ENCODE data around the gene SLC39A8.

The SLC39A8 gene

DNA sequence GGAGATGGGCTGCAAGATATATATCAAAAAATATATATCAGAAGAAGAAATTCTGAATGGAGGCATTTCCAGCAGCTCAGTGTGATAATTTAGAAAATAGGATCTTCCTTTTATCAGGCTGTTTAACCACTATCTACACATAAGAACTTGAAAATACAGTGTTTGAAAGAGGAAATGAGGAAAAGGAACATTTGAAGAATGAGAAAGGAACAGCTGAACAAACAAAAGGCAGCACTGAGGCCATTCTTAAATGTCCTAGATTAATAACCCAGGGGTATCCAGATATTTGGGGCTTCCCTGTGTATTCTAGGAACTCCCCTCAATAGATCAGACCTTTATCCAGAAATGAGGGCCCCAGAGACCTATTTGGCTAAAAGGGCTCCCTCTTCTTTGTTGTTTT is 4.1 kb downstream of the SLC39A8 start:
- Histone ChIP-seq H3K9me3 (ENCODE audit: control insufficient read depth, insufficient read depth, low read depth, low read length) (no peaks in the 10 kb centered on the region), H3K9ac (ENCODE audit: low read length) (no peak overlapping the region), H3K4me1 (ENCODE audit: control insufficient read depth, insufficient read depth, low read length) (peaks cover 50% of the 10 kb centered on the region), H3K27me3 (ENCODE audit: control insufficient read depth, insufficient read depth, low read length) (peaks cover 14% of the 10 kb centered on the region; the same call in 1 of the 2 replicates), H3K36me3 (ENCODE audit: control insufficient read depth, insufficient read depth, low read length) (no peaks in the 10 kb centered on the region), H3K27ac (ENCODE audit: low read depth, low read length) (no peak overlapping the region), H3K4me3 (ENCODE audit: low read depth, low read length) (no peak overlapping the region)

- H3K27me3 ChIP-seq (ENCODE audit: control insufficient read depth, insufficient read depth, low read length), result peaks cover 11% of the 10 kb centered on the region; the same call in 1 of the 2 replicates
- no peak overlapping the region for H3K27ac ChIP-seq (ENCODE audit: low read depth, low read length)
- no peaks in the 10 kb centered on the region for H3K36me3 ChIP-seq (ENCODE audit: control insufficient read depth, insufficient read depth, low read length)
- no peaks in the 10 kb centered on the region for H3K9me3 ChIP-seq (ENCODE audit: control insufficient read depth, insufficient read depth, low read depth, low read length)
- H3K4me3 ChIP-seq (ENCODE audit: low read depth, low read length), result no peak overlapping the region
- H3K9ac ChIP-seq (ENCODE audit: low read length), result no peak overlapping the region
- H3K4me1 ChIP-seq (ENCODE audit: control insufficient read depth, insufficient read depth, low read length), result peaks cover 48% of the 10 kb centered on the region
Measured at GRCh38 chr4:102339018-102339417, 6.3 kb downstream of the SLC39A8 start.

DNA sequence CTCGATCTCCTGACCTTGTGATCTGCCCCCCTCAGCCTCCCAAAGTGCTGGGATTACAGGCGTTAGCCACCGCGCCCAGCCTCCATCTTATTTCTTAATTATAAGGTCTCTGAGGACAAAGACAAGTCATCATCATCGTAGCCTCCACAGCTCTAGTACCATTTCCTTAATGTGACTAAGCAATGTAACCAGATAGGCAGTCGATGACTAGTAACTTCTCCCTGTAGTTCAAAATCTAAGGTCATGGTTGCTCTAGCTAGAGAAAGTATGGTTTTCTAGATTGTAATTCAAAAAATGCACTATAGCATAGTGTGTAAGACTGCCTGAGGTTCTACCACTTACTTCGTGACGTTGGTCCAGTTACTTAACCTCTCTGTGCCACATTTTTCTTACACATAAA is 6.9 kb downstream of the SLC39A8 start:
- H3K9me3 ChIP-seq (ENCODE audit: control insufficient read depth, insufficient read depth, low read depth, low read length), result no peaks in the 10 kb centered on the region
- H3K4me1 ChIP-seq (ENCODE audit: control insufficient read depth, insufficient read depth, low read length), result peaks cover 45% of the 10 kb centered on the region
- H3K36me3 ChIP-seq (ENCODE audit: control insufficient read depth, insufficient read depth, low read length), result no peaks in the 10 kb centered on the region
- no peak overlapping the region for H3K4me3 ChIP-seq (ENCODE audit: low read depth, low read length)
- no peak overlapping the region for H3K9ac ChIP-seq (ENCODE audit: low read length)
- no peak overlapping the region for H3K27ac ChIP-seq (ENCODE audit: low read depth, low read length)
- peaks cover 5% of the 10 kb centered on the region; the same call in 1 of the 2 replicates for H3K27me3 ChIP-seq (ENCODE audit: control insufficient read depth, insufficient read depth, low read length)

DNA sequence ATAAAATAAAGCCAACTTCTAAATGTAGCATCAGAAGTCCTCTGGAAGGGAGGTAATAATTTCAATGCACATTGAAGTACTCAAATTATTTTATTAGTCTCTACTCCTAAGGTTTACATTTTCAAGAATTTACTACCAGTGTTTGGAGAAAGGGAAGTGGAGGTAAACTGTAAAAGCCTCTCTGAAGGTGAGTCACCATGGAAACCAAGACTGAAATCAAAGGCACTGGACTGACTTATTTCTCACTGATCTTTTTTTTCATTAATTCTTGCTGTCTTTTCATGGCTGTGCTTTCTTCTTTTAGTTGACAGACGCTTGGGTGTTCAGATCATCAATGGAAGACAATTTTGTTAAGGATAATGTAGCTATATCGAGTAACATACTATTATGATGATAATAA is 9.7 kb downstream of the SLC39A8 start:
- H3K4me3 ChIP-seq (ENCODE audit: low read depth, low read length), result no peak overlapping the region
- no peak overlapping the region for H3K27ac ChIP-seq (ENCODE audit: low read depth, low read length)
- no peak overlapping the region for H3K9ac ChIP-seq (ENCODE audit: low read length)
- no peaks in the 10 kb centered on the region for H3K27me3 ChIP-seq (ENCODE audit: control insufficient read depth, insufficient read depth, low read length)
- no peaks in the 10 kb centered on the region for H3K36me3 ChIP-seq (ENCODE audit: control insufficient read depth, insufficient read depth, low read length)
- no peaks in the 10 kb centered on the region for H3K9me3 ChIP-seq (ENCODE audit: control insufficient read depth, insufficient read depth, low read depth, low read length)
- H3K4me1 ChIP-seq (ENCODE audit: control insufficient read depth, insufficient read depth, low read length), result peaks cover 21% of the 10 kb centered on the region

DNA sequence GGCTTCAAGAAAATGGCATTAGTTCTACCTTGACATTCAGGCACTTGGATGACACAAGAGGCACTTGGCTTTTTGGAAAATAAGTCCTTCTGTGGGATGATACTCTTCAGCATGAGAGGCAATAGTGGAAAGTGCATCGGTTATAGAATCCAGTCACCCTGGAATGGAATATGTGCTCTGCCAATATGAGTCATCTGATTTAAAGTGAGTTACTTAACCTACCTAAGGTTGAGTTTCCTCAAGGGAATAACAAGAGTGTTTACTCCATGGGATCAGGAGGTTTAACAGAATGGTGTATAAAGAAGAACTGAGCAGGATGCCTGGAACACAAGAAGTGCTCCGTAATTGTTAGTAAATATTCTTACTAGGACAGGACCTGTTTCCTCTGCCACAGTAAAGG is 10.7 kb downstream of the SLC39A8 start:
- Histone ChIP-seq H3K27ac (ENCODE audit: low read depth, low read length) (no peak overlapping the region), H3K4me3 (ENCODE audit: low read depth, low read length) (no peak overlapping the region), H3K9me3 (ENCODE audit: control insufficient read depth, insufficient read depth, low read depth, low read length) (no peaks in the 10 kb centered on the region), H3K36me3 (ENCODE audit: control insufficient read depth, insufficient read depth, low read length) (no peaks in the 10 kb centered on the region), H3K4me1 (ENCODE audit: control insufficient read depth, insufficient read depth, low read length) (peaks cover 17% of the 10 kb centered on the region), H3K9ac (ENCODE audit: low read length) (no peak overlapping the region), H3K27me3 (ENCODE audit: control insufficient read depth, insufficient read depth, low read length) (no peaks in the 10 kb centered on the region)

DNA sequence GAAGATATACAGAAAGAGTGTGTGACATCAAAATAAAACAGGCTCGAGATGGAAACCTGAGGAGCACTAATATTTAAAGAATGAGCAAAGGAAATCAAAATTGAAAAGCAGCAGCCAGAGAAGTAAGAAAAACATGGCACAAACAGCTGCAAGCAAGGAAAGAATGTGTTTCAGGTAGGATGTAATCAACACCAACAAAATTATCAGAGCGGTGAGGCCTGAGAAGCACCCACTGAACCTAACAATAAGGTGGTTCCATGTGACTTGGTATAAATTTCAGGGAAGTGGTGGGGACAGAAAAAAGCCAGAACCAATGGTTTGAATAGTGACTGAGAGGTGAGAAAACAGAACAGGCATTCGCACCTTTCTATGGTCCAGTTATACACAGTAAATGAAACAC is 11.5 kb downstream of the SLC39A8 start:
- H3K36me3 ChIP-seq (ENCODE audit: control insufficient read depth, insufficient read depth, low read length), result no peaks in the 10 kb centered on the region
- H3K9me3 ChIP-seq (ENCODE audit: control insufficient read depth, insufficient read depth, low read depth, low read length), result no peaks in the 10 kb centered on the region
- H3K27me3 ChIP-seq (ENCODE audit: control insufficient read depth, insufficient read depth, low read length), result no peaks in the 10 kb centered on the region
- no peak overlapping the region for H3K9ac ChIP-seq (ENCODE audit: low read length)
- H3K27ac ChIP-seq (ENCODE audit: low read depth, low read length), result no peak overlapping the region
- peaks cover 19% of the 10 kb centered on the region for H3K4me1 ChIP-seq (ENCODE audit: control insufficient read depth, insufficient read depth, low read length)
- no peak overlapping the region for H3K4me3 ChIP-seq (ENCODE audit: low read depth, low read length)

GRCh38 chr4:102328045-102328444 is 17.2 kb downstream of the SLC39A8 start:
- Histone ChIP-seq H3K36me3 (ENCODE audit: control insufficient read depth, insufficient read depth, low read length) (no peaks in the 10 kb centered on the region), H3K4me3 (ENCODE audit: low read depth, low read length) (no peak overlapping the region), H3K9ac (ENCODE audit: low read length) (no peak overlapping the region), H3K27me3 (ENCODE audit: control insufficient read depth, insufficient read depth, low read length) (no peaks in the 10 kb centered on the region), H3K9me3 (ENCODE audit: control insufficient read depth, insufficient read depth, low read depth, low read length) (no peaks in the 10 kb centered on the region), H3K4me1 (ENCODE audit: control insufficient read depth, insufficient read depth, low read length) (peaks cover 10% of the 10 kb centered on the region), H3K27ac (ENCODE audit: low read depth, low read length) (no peak overlapping the region)

DNA sequence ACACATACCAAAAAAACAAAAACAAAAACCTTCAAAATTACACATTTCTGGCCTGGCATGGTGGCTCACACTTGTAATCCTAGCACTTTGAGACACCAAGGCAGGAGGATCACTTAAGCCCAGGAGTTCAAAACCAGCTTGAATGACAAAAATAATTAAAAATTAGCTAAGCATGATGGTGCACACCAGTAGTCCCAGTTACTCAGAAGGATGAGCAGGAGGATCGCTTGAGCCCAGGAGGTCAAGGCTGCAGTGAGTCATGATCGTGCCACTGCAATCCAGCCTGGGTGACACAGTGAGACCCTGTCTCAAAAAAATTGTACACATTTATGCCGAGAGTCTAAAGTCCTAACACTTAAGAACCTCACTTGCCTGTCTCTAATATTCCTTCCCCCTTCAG is 18.3 kb downstream of the SLC39A8 start:
- Histone ChIP-seq H3K4me1 (ENCODE audit: control insufficient read depth, insufficient read depth, low read length) (peaks cover 20% of the 10 kb centered on the region), H3K4me3 (ENCODE audit: low read depth, low read length) (no peak overlapping the region), H3K36me3 (ENCODE audit: control insufficient read depth, insufficient read depth, low read length) (no peaks in the 10 kb centered on the region), H3K27me3 (ENCODE audit: control insufficient read depth, insufficient read depth, low read length) (no peaks in the 10 kb centered on the region), H3K9me3 (ENCODE audit: control insufficient read depth, insufficient read depth, low read depth, low read length) (no peaks in the 10 kb centered on the region), H3K27ac (ENCODE audit: low read depth, low read length) (no peak overlapping the region), H3K9ac (ENCODE audit: low read length) (no peak overlapping the region)

DNA sequence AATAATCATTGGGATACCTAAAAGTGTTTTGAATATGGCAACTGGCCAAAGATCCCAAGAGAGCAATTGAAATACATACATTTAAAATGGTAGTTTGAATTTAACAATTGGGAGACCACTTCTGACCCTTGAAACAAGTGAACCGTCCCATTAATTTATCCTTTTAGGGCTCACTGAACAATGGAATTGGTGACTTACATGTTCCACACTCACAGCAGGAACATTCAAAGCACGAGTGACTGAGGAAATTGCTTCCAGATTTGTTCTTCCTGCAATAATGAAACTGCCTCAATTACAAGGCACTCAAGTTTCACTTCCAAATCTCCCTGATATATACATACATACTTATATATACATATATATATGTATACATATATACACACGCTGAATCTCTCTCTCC is 20.6 kb downstream of the SLC39A8 start:
- no peak overlapping the region for H3K9ac ChIP-seq (ENCODE audit: low read length)
- H3K36me3 ChIP-seq (ENCODE audit: control insufficient read depth, insufficient read depth, low read length), result no peaks in the 10 kb centered on the region
- H3K27ac ChIP-seq (ENCODE audit: low read depth, low read length), result no peak overlapping the region
- no peaks in the 10 kb centered on the region for H3K27me3 ChIP-seq (ENCODE audit: control insufficient read depth, insufficient read depth, low read length)
- no peaks in the 10 kb centered on the region for H3K9me3 ChIP-seq (ENCODE audit: control insufficient read depth, insufficient read depth, low read depth, low read length)
- H3K4me1 ChIP-seq (ENCODE audit: control insufficient read depth, insufficient read depth, low read length), result peaks cover 35% of the 10 kb centered on the region
- H3K4me3 ChIP-seq (ENCODE audit: low read depth, low read length), result no peak overlapping the region

- Histone ChIP-seq H3K4me1 (ENCODE audit: control insufficient read depth, insufficient read depth, low read length) (peaks cover 44% of the 10 kb centered on the region), H3K27ac (ENCODE audit: low read depth, low read length) (0 out of 2 replicates have a peak overlapping the region, but pooled peaks have one; percentile 58)
Measured at GRCh38 chr4:102322736-102323135, 22.5 kb downstream of the SLC39A8 start.

GRCh38 chr4:102321260-102321995 is 23.9 kb downstream of the SLC39A8 start:
- H3K9me3 ChIP-seq (ENCODE audit: control insufficient read depth, insufficient read depth, low read depth, low read length), result no peaks in the 10 kb centered on the region
- H3K4me3 ChIP-seq (ENCODE audit: low read depth, low read length), result no peak overlapping the region
- H3K36me3 ChIP-seq (ENCODE audit: control insufficient read depth, insufficient read depth, low read length), result no peaks in the 10 kb centered on the region
- H3K27me3 ChIP-seq (ENCODE audit: control insufficient read depth, insufficient read depth, low read length), result no peaks in the 10 kb centered on the region
- H3K27ac ChIP-seq (ENCODE audit: low read depth, low read length), result peak overlapping the region; percentile 58
- peaks cover 44% of the 10 kb centered on the region for H3K4me1 ChIP-seq (ENCODE audit: control insufficient read depth, insufficient read depth, low read length)
- H3K9ac ChIP-seq (ENCODE audit: low read length), result peak overlapping the region; percentile 25

More at GRCh38 chr4:102322736-102323135, 22.5 kb downstream of the SLC39A8 start:
- no peaks in the 10 kb centered on the region for H3K27me3 ChIP-seq (ENCODE audit: control insufficient read depth, insufficient read depth, low read length)
- H3K36me3 ChIP-seq (ENCODE audit: control insufficient read depth, insufficient read depth, low read length), result no peaks in the 10 kb centered on the region
- no peaks in the 10 kb centered on the region for H3K9me3 ChIP-seq (ENCODE audit: control insufficient read depth, insufficient read depth, low read depth, low read length)
- H3K4me3 ChIP-seq (ENCODE audit: low read depth, low read length), result no peak overlapping the region
- no peak overlapping the region for H3K9ac ChIP-seq (ENCODE audit: low read length)

Data from HUES6 (cell line).